Activated CD8-positive, alpha-beta memory T cell treated with anti-CD3 and anti-CD28 coated beads, Interleukin-2, amount 10 ng/mL, durations not matched to agents 7 days and 5 days (primary cell): ENCODE data around the gene SRRT. TPM values are rescaled to one million over a fixed set of nuclear protein-coding genes. Genes with fewer than 3 reads are reported as not detected.
A peak's percentile ranks its signal among the peaks of the same experiment; 100 is the strongest.

Source experiments
- ATAC-seq: fragments of 150-1000 bp; cut with Tn5 transposase; one replicate; pipeline ENCODE4 v1.10.0; 2021; ENCODE audit warnings: moderate library complexity
- CTCF ChIA-PET: fragments of 350-600 bp; sonication (Branson Sonifier 250); formaldehyde crosslinking; loops from one replicate; lab custom pipeline; 2021; ENCODE audit warnings: antibody characterized with exemption; lab: Charles Lee
- DNase-seq: peaks from one replicate; pipeline ENCODE4 v3.0.0-alpha.2; 2020
- H3K27ac Mint-ChIP-seq: one replicate; pipeline ENCODE4 v1.8.0; 2021; ENCODE audit warnings: mild to moderate bottlenecking, mixed read lengths
- H3K27me3 Mint-ChIP-seq: one replicate; pipeline ENCODE4 v1.8.0; 2021; ENCODE audit warnings: mixed read lengths
- H3K36me3 Mint-ChIP-seq: one replicate; pipeline ENCODE4 v1.8.0; 2021; ENCODE audit warnings: mild to moderate bottlenecking, mixed read lengths
- H3K4me1 Mint-ChIP-seq: one replicate; pipeline ENCODE4 v1.8.0; 2021; ENCODE audit warnings: mixed read lengths
- H3K4me3 Mint-ChIP-seq: one replicate; pipeline ENCODE4 v1.8.0; 2021; ENCODE audit warnings: mild to moderate bottlenecking, moderate library complexity, mixed read lengths
- H3K9me3 Mint-ChIP-seq: one replicate; pipeline ENCODE4 v1.8.0; 2022; ENCODE audit warnings: low read depth, mixed read lengths
- total RNA-seq, 2 experiments: library from RNA; stranded (reverse); gene quantifications; one replicate each; pipeline ENCODE4 v1.2.3, GENCODE V29; 2021

Gene SRRT
- total RNA-seq, 2 experiments from 2014 or later, result 290 to 312 TPM

- H3K4me3 Mint-ChIP-seq, result no peak overlapping the region
- peaks cover 67% of the 10 kb centered on the region for H3K4me1 Mint-ChIP-seq
- H3K9me3 Mint-ChIP-seq, result no peaks in the 10 kb centered on the region
- ATAC-seq, result no peak
- CTCF ChIA-PET, result interaction anchor here (1.4 to 5.3 kb wide), 3 partner anchors 10 to 206 kb away, joined by 3 to 44 read pairs (median 6); partner anchors contain the start of genes SLC12A9 and UFSP1
- H3K27ac Mint-ChIP-seq, result peak overlapping the region; percentile 58
- H3K36me3 Mint-ChIP-seq, result peaks cover 68% of the 10 kb centered on the region
- H3K27me3 Mint-ChIP-seq, result no peaks in the 10 kb centered on the region
- DNase-seq, result no peak
These were observed 3.8 kb downstream of the SRRT start for GRCh38 chr7:100878685-100879084.

GRCh38 chr7:100879685-100880261 lies 4.9 kb downstream of the SRRT start:
- no peak overlapping the region for H3K27ac Mint-ChIP-seq
- H3K9me3 Mint-ChIP-seq, result no peaks in the 10 kb centered on the region
- H3K4me1 Mint-ChIP-seq, result peaks cover 67% of the 10 kb centered on the region
- H3K4me3 Mint-ChIP-seq, result no peak overlapping the region
- no peaks in the 10 kb centered on the region for H3K27me3 Mint-ChIP-seq
- no peak for ATAC-seq
- H3K36me3 Mint-ChIP-seq, result peaks cover 69% of the 10 kb centered on the region
- CTCF ChIA-PET, result interaction anchor here (2.1 to 5.3 kb wide), 2 partner anchors 9 to 28 kb away, joined by 6 to 44 read pairs; partner anchors contain the start of genes SLC12A9 and UFSP1
- no peak for DNase-seq

- no peak overlapping the region for H3K4me3 Mint-ChIP-seq
- no peak overlapping the region for H3K27ac Mint-ChIP-seq
- CTCF ChIA-PET, result no interaction called here
- no peaks in the 10 kb centered on the region for H3K27me3 Mint-ChIP-seq
- no peaks in the 10 kb centered on the region for H3K9me3 Mint-ChIP-seq
- ATAC-seq, result no peak
- peaks cover 70% of the 10 kb centered on the region for H3K4me1 Mint-ChIP-seq
- H3K36me3 Mint-ChIP-seq, result peaks cover 70% of the 10 kb centered on the region
- no peak for DNase-seq
These were observed 5.7 kb downstream of the SRRT start for GRCh38 chr7:100880645-100881044.

- Mint-ChIP-seq H3K27ac (no peak overlapping the region), H3K4me1 (peaks cover 73% of the 10 kb centered on the region), H3K4me3 (no peak overlapping the region), H3K36me3 (peaks cover 72% of the 10 kb centered on the region), H3K27me3 (no peaks in the 10 kb centered on the region), H3K9me3 (no peaks in the 10 kb centered on the region)
- CTCF ChIA-PET, result no interaction called here
- DNase-seq (no peak), ATAC-seq (no peak)
These were observed 6.2 kb downstream of the SRRT start for GRCh38 chr7:100881136-100881535.

GRCh38 chr7:100882201-100882600 lies 7.3 kb downstream of the SRRT start:
- Mint-ChIP-seq H3K36me3 (peaks cover 74% of the 10 kb centered on the region), H3K9me3 (no peaks in the 10 kb centered on the region), H3K4me1 (peaks cover 73% of the 10 kb centered on the region), H3K4me3 (no peak overlapping the region), H3K27ac (no peak overlapping the region), H3K27me3 (no peaks in the 10 kb centered on the region)
- CTCF ChIA-PET, result no interaction called here
- no peak for ATAC-seq
- DNase-seq, result no peak

GRCh38 chr7:100882785-100883526 lies 8.1 kb downstream of the SRRT start:
- H3K4me1 Mint-ChIP-seq, result peaks cover 75% of the 10 kb centered on the region
- peaks cover 77% of the 10 kb centered on the region for H3K36me3 Mint-ChIP-seq
- H3K9me3 Mint-ChIP-seq, result no peaks in the 10 kb centered on the region
- no peak overlapping the region for H3K4me3 Mint-ChIP-seq
- no peaks in the 10 kb centered on the region for H3K27me3 Mint-ChIP-seq
- DNase-seq (no peak), ATAC-seq (no peak)
- peak overlapping the region; percentile 44 for H3K27ac Mint-ChIP-seq
- CTCF ChIA-PET, result no interaction called here

GRCh38 chr7:100884736-100885439 lies 10.0 kb downstream of the SRRT start:
- ATAC-seq, result peak; percentile 16
- Mint-ChIP-seq H3K27ac (peak overlapping the region; percentile 73), H3K4me1 (peaks cover 66% of the 10 kb centered on the region), H3K4me3 (peak overlapping the region; percentile 46), H3K27me3 (no peaks in the 10 kb centered on the region), H3K36me3 (peaks cover 72% of the 10 kb centered on the region), H3K9me3 (no peaks in the 10 kb centered on the region)
- peak; percentile 83 for DNase-seq
- CTCF ChIA-PET, result interaction anchor here (1.0 kb wide), 1 partner anchor 9 kb away, joined by 3 read pairs; no protein-coding TSS in a partner anchor

- Mint-ChIP-seq H3K27me3 (no peaks in the 10 kb centered on the region), H3K27ac (peak overlapping the region; percentile 73), H3K4me1 (peaks cover 65% of the 10 kb centered on the region), H3K9me3 (no peaks in the 10 kb centered on the region), H3K36me3 (peaks cover 68% of the 10 kb centered on the region), H3K4me3 (peak overlapping the region; percentile 17)
- no peak for DNase-seq
- CTCF ChIA-PET, result interaction anchor here (0.9 to 5.4 kb wide), 4 partner anchors 9 to 192 kb away, joined by 3 to 44 read pairs (median 6); partner anchors contain the start of genes POP7, SLC12A9 and SRRT
- ATAC-seq, result no peak
These were observed 10.7 kb downstream of the SRRT start for GRCh38 chr7:100885440-100886141.

GRCh38 chr7:100886142-100886935 lies 11.4 kb downstream of the SRRT start:
- no peak for ATAC-seq
- Mint-ChIP-seq H3K9me3 (no peaks in the 10 kb centered on the region), H3K27me3 (peaks cover 1% of the 10 kb centered on the region), H3K4me1 (peaks cover 65% of the 10 kb centered on the region), H3K36me3 (peaks cover 62% of the 10 kb centered on the region), H3K27ac (peak overlapping the region; percentile 73), H3K4me3 (no peak overlapping the region)
- CTCF ChIA-PET, result interaction anchor here (0.9 to 5.4 kb wide), 6 partner anchors 9 to 321 kb away, joined by 3 to 44 read pairs (median 4); partner anchors contain the start of genes POP7, SLC12A9 and SRRT
- no peak for DNase-seq

GRCh38 chr7:100886936-100887515 lies 12.1 kb downstream of the SRRT start:
- Mint-ChIP-seq H3K27me3 (peaks cover 8% of the 10 kb centered on the region), H3K9me3 (no peaks in the 10 kb centered on the region), H3K27ac (peak overlapping the region; percentile 94), H3K36me3 (peaks cover 56% of the 10 kb centered on the region), H3K4me1 (peaks cover 64% of the 10 kb centered on the region), H3K4me3 (peak overlapping the region; percentile 77)
- DNase-seq (no peak), ATAC-seq (no peak)
- CTCF ChIA-PET, result interaction anchor here (0.7 to 5.4 kb wide), 6 partner anchors 10 to 321 kb away, joined by 3 to 44 read pairs (median 4); partner anchors contain the start of genes POP7, SLC12A9 and SRRT

- peaks cover 15% of the 10 kb centered on the region for H3K27me3 Mint-ChIP-seq
- H3K9me3 Mint-ChIP-seq, result no peaks in the 10 kb centered on the region
- H3K4me3 Mint-ChIP-seq, result peak overlapping the region; percentile 77
- peak overlapping the region; percentile 94 for H3K27ac Mint-ChIP-seq
- DNase-seq (peak; percentile 85), ATAC-seq (peak; percentile 40)
- peaks cover 61% of the 10 kb centered on the region for H3K4me1 Mint-ChIP-seq
- peaks cover 51% of the 10 kb centered on the region for H3K36me3 Mint-ChIP-seq
- CTCF ChIA-PET, result interaction anchor here (0.7 to 5.4 kb wide), 8 partner anchors 11 to 320 kb away, joined by 3 to 44 read pairs (median 4); partner anchors contain the start of genes POP7, SLC12A9 and SRRT
These were observed 12.8 kb downstream of the SRRT start for GRCh38 chr7:100887516-100888290.
